ENCODE results near the gene CAPZB.

- TF ChIP-seq CTCF (IDR thresholded peaks at IDR 0.05; ENCODE audit: poor library complexity, severe bottlenecking) (no peak), EP300 (conservative IDR thresholded peaks at IDR 0.05; ENCODE audit: poor library complexity, severe bottlenecking) (no peak), SMC3 (conservative IDR thresholded peaks at IDR 0.05; ENCODE audit: poor library complexity) (no peak), TAF1 (IDR thresholded peaks at IDR 0.05; ENCODE audit: low read depth) (no peak)
Measured at GRCh38 chr1:19326748-19327065, 158.6 kb downstream of the CAPZB start.
